Peyer's patch (tissue), 4 donors: ENCODE results near the gene USP31.

ENCODE experiments used
- POLR2A ChIP-seq, 2 donors: fragments of 450-650 bp; IDR thresholded peaks; one replicate each; pipeline ENCODE4 v1.5.1; 2017; ENCODE audit warnings: antibody characterized with exemption in 2 of 2, mild to moderate bottlenecking in 2 of 2, moderate library complexity in 2 of 2
- TF ChIP-seq, protein P1 (sequence below), 6 experiments: fragments of 450-650 bp in 4 of 6; fragments of 200-600 bp in 2 of 6; sonication (generic) in 1 of 6; IDR thresholded peaks; one replicate each; pipeline ENCODE4 v1.5.1; 2017 to 2019; ENCODE audit warnings: antibody characterized with exemption in 6 of 6, mild to moderate bottlenecking in 3 of 6, moderate library complexity in 1 of 6

DNA sequence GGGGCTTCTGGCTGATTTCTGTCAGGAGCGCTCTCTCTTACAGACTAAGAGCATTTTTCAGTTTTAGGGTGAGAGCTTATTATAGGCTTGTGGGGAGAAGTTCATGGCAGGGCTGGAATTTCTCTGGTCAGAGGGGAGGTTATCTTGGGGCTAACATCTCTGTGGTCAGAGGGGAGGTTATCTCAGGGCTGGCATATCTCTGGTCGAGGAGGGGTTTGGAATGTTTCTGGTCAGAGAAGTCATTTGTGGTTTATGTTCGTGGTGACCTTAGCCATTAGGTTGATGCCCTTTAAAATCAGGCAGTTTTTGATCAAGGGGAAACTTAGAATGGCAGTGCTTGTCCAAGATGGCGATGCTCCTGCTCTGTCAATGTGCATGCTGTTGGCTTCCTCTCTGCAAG lies 10.8 kb upstream of the USP31 start:
- TF ChIP-seq, protein P1, sequence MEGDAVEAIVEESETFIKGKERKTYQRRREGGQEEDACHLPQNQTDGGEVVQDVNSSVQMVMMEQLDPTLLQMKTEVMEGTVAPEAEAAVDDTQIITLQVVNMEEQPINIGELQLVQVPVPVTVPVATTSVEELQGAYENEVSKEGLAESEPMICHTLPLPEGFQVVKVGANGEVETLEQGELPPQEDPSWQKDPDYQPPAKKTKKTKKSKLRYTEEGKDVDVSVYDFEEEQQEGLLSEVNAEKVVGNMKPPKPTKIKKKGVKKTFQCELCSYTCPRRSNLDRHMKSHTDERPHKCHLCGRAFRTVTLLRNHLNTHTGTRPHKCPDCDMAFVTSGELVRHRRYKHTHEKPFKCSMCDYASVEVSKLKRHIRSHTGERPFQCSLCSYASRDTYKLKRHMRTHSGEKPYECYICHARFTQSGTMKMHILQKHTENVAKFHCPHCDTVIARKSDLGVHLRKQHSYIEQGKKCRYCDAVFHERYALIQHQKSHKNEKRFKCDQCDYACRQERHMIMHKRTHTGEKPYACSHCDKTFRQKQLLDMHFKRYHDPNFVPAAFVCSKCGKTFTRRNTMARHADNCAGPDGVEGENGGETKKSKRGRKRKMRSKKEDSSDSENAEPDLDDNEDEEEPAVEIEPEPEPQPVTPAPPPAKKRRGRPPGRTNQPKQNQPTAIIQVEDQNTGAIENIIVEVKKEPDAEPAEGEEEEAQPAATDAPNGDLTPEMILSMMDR (IDR thresholded peaks at IDR 0.05), result no peak
- no peak for TF ChIP-seq POLR2A (IDR thresholded peaks at IDR 0.05)
